GM12875 (cell line): ENCODE measurements around the gene NKAIN2.

Source experiments
- H3K4me3 ChIP-seq: one replicate; pipeline ENCODE4 v1.5.1; 2011; ENCODE audit warnings: low read depth, low read length, control low read depth
- CTCF ChIP-seq: IDR thresholded peaks from 2 replicates; pipeline ENCODE4 v1.5.1; 2011; ENCODE audit warnings: low read depth, mild to moderate bottlenecking, control low read depth, inconsistent platforms, low read length, moderate library complexity, borderline replicate concordance; ENCODE audit not compliant: insufficient read depth

Gene NKAIN2

GRCh38 chr6:124604719-124605118 lies 801.1 kb downstream of the NKAIN2 start:
- TF ChIP-seq CTCF = no peak
- H3K4me3 ChIP-seq = no peak overlapping the region

GRCh38 chr6:124607119-124607627 lies 803.5 kb downstream of the NKAIN2 start:
- TF ChIP-seq CTCF = no peak
- H3K4me3 ChIP-seq = no peak overlapping the region

- H3K4me3 ChIP-seq = no peak overlapping the region
- no peak for TF ChIP-seq CTCF
These were observed 809.4 kb downstream of the NKAIN2 start for GRCh38 chr6:124613031-124613430.

- H3K4me3 ChIP-seq = no peak overlapping the region
- TF ChIP-seq CTCF = no peak
These were observed 818.7 kb downstream of the NKAIN2 start for GRCh38 chr6:124622351-124622750.

- H3K4me3 ChIP-seq = no peak overlapping the region
- no peak for TF ChIP-seq CTCF
These were observed 830.0 kb downstream of the NKAIN2 start for GRCh38 chr6:124633655-124634054.

GRCh38 chr6:124640432-124640831 lies 836.8 kb downstream of the NKAIN2 start:
- no peak for TF ChIP-seq CTCF
- H3K4me3 ChIP-seq = no peak overlapping the region

GRCh38 chr6:124655866-124656265 lies 852.2 kb downstream of the NKAIN2 start:
- H3K4me3 ChIP-seq = no peak overlapping the region
- TF ChIP-seq CTCF = no peak
